Neural progenitor cell (in vitro differentiated cells): ENCODE measurements around the gene CARMIL1.

ENCODE experiments used
- CTCF ChIP-seq: fragments of 200-600 bp; sonication (generic); IDR thresholded peaks from 2 replicates; pipeline ENCODE4 v1.5.1; 2017; ENCODE audit warnings: antibody characterized with exemption, mild to moderate bottlenecking
- EZH2phosphoT487 ChIP-seq: fragments of 200-600 bp; sonication (generic); IDR thresholded peaks from 2 replicates; pipeline ENCODE4 v1.6.1; 2017; ENCODE audit warnings: antibody characterized with exemption

GRCh38 chr6:25359891-25360290 is 80.7 kb downstream of the CARMIL1 start:
- TF ChIP-seq CTCF (no peak), EZH2phosphoT487 (no peak)
